ENCODE measurements around the gene TENT4B. TPM values are rescaled to one million over a fixed set of nuclear protein-coding genes. Genes with fewer than 3 reads are reported as not detected.
"Not testable (repeated sequence)": the region's sequence is repeated elsewhere in the genome, so short reads cannot be mapped to it uniquely, and the experiment has no call there.

The TENT4B gene
- total RNA-seq, 1 donor from 2014 or later = 17.3 TPM

GRCh38 chr16:50229149-50229726 is 76.1 kb downstream of the TENT4B start:
- no peak for DNase-seq (ENCODE audit: low read depth)

DNA sequence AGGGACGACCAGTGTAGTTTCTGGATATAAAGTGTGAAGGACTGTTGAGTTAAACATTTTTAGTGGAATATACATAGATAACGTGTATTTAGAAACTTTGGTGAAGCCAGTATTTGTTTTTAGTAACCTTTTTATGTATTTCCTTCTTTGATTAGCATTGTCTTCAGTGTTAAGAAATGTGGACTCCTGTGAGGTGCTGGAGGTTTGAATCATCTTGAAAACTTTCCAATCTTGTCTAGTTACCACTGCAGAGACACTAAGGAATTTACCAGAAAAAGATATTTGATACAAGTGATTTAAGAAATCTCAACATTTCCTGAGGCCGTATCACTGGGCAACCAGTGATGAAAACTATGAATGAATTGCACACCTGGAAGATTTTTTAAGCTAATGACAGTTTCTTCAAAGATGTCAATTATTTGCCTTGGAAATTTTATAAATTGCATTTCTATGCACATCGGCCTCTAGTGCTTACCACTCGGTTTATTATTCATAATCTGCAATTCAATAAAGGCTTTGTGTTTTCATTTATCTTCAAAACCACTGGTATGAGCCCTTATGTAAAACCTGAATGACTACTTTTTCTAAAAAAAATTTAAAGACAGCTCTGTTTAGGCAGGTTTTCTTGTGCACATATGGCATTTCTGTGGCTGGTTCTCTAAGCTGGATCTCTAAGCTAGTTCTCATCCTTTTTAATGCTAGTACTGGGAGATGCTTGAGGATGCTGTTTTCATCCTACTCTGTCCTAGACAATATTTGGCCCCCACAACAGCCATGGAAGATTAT is 81.9 kb downstream of the TENT4B start:
- DNase-seq (ENCODE audit: low read depth) = no peak

DNA sequence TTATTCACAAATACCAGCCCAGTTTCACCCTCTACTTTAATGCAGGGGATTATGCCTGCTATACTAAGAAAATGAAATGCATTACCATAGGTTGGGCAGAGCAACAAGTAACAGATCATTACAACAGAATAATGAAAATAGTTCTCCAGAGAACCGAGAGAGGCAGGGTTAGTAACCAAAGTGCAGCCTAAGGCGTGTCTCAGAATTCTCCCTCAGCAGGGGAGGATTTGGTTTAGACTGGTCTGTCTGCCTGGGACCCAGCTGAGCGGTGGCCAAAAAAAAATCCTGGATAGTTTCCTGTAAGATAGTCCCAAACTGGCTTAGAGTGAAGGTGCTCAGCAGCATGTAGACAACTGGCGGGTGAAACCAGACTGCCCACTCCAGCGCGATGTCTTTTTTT is 82.5 kb downstream of the TENT4B start:
- no peak for DNase-seq (ENCODE audit: low read depth)

GRCh38 chr16:50238314-50238713 is 85.2 kb downstream of the TENT4B start:
- no peak for DNase-seq (ENCODE audit: low read depth)

DNA sequence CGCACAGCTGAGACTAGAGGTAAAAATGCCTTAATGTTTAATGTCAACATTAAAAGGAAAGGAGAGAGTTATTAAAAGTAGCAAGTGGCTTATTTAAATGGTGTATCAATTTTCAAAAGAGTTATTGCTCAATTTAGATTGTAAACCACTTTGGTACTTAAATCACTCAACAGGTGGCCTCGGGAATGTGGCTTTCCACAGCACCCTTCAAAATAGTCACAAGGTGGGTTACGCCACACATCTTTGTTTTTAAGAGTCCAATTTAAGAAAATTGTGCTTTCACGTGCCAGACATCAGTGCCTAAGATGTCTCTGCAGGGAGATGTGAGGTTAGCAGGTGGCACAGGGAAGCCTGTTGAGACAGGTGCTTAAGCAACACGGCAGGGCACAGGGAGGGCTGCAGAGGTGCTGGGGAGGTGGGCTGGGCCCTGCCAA is 85.8 kb downstream of the TENT4B start:
- peak; percentile 24 for DNase-seq (ENCODE audit: low read depth)

DNA sequence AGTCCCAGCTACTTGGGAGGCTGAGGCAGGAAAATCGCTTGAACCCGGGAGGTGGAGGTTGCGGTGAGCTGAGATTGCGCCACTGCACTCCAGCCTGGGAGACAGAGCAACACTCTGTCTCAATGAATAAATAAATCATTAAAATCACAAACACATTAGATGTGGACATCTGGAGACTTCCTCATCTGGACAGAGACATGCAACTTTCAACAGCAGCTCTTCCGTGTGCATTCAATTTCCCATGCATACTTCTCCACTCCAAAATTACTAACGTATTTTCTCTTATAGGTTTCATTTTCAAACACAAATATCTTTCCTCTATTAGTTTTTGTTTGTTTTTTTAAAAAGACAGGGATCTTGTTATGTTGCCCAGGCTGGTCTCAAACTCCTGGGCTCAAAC is 89.9 kb downstream of the TENT4B start:
- not testable (repeated sequence) for DNase-seq (ENCODE audit: low read depth)

GRCh38 chr16:50244140-50244503 is 91.0 kb downstream of the TENT4B start:
- no peak for DNase-seq (ENCODE audit: low read depth)

DNA sequence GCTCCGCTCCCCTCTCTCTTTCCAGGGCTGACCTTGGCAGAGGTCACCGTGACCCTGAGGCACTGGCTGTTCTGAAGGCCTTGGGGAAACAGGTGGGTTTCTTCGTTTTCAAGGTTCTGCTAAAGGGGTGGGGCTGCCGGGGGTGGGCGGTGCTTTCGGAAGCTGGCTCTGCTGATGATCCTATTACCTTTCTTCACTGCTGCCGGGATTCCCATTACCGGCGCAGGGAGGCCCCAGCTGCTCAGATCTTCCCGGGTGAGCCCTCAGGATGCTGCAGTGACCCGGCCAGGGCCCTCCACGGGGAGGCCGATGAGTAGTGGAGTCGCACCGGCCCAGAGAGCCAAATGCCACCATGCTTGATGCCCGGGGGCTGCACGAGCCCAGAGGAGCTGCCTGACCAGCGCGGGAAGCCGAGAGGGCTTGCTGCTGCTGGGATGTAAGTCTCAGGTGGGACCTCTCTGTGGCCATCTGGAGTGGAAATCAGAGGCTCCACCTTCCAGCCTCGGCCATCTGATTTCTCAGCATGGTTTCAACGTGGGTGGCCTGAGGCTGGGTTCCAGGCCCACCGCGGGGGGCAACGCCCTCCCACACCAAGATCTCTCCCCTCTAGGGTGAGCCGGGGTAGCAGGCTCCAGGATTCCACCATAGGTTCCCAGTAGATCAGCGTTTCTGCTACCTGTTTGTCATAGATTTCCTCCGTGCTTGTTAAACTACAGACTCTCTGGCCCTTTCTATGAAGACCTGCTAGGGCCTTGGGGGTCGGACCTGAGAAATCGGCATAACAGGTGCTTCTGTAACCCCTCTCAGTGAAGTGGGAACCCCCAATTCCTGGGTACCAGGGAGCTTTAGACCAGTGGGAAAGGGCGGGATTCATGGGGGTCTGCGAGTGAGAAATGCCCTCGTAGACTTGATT is 91.7 kb downstream of the TENT4B start:
- no peak for DNase-seq (ENCODE audit: low read depth)

DNA sequence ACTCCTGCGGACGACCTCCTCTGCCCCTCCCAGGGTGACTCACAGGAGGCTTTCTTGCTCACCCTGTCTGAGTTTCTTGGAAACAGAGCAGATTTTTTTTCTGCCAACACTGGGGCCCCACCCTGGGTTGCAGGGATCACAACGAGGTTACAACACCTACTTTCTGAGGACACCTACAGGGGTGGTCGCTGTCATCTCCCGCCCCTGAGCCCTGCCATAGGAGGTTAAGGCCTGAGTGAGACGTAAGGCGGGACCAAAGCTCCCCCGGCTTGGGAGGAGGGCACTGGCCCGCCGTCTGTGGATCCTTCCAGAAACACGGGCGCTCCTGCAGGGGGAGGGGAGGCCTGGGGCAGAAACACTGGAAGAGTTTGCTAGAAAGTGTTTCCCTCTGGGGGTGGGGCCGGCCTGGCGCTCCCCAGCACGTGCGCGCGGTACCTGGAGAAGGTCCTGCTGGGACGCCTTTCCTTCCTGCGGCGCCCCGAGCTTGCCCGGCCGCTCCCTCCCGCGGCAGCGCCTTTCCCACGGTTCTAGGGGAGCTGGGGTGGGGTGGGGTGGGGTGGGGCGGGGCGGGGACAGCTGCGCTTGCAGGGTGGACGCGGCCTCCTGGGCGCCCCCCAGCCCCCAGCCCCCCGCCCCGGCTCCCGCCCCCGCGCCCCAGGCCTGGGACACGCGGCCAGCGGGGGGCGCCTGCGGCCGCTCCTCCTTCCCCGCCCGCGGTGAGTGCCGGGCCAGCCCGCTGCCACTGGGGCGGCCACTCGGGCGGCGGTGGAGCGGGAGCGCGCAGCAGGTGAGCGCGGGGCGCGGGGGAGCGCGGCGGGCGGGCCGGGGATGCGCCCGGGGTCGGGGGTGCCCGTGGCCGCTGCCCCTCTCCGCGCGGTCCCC is 92.6 kb downstream of the TENT4B start:
- DNase-seq (ENCODE audit: low read depth) = peak; percentile 28

- DNase-seq (ENCODE audit: low read depth) = no peak
These were observed 93.4 kb downstream of the TENT4B start for GRCh38 chr16:50246299-50247122.

DNA sequence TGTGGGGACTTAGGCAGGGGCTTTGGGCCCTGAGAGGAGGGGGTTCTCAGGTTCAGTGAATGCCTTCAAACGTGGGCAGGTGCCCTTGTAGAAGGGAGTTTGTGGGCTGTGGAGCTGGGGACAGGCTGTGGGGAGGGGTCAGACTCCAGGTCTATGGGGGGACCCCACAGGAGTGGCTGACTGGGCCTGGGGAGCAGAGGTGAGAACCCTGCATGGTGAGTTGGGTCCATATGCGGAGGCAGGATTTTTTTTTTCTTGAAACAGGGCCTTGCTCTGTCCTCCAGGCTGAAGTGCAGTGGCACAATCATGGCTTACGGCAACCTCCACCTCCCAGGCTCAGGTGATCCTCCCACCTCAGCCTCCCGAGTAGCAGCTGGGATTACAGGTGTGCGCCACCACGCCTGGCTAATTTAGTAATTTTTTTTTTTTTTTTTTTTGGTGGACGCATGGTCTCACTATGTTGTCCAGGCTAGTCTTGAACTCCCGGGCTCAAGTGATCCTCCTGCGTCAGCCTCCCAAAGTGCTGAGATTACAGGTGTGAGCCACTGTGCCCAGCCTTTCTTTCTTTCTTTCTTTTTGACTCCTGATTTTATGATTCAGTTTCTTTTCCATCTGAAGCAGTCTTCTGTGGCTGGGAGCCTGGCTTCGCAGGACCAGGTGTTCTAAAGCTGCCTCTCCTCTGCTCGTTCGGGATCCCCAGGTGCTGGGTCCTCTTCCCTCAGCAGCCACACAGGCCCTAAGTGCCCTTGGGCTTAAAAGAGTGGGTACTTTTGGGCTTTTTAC is 94.2 kb downstream of the TENT4B start:
- no peak for DNase-seq (ENCODE audit: low read depth)

DNA sequence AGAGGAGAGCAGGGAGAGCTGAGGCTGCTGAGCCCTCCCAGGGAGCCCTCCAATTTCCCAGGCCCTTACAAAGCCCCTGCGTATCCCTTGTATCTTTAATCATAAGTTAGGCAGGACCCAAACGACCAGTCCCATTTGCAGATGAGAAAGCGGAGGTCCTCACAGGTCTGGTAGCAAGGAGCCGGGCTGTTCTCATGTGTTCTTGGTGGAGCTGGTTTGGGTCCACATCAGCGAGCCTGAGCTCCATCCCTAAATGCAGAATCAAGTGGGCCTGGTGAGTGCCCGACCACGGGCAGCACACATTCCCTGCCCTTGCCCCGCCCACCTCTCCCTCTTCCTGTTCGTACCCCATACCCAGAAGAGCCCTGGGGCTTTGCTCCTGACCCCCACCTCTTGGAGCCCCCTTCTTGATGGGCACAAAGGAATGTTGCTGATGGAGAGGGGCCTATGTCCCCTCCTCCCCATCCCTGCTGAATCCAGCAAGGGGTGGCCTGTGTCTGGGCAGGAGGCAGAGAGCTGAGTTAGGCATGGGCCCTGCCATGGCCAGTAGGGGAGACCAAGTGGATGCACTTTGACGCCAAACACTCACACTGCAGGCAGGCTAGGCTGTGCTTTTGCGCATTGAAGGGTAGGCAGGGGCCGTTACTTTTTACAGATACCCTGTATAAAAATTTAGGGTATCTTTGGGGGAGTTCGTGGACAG is 95.0 kb downstream of the TENT4B start:
- DNase-seq (ENCODE audit: low read depth) = no peak

DNA sequence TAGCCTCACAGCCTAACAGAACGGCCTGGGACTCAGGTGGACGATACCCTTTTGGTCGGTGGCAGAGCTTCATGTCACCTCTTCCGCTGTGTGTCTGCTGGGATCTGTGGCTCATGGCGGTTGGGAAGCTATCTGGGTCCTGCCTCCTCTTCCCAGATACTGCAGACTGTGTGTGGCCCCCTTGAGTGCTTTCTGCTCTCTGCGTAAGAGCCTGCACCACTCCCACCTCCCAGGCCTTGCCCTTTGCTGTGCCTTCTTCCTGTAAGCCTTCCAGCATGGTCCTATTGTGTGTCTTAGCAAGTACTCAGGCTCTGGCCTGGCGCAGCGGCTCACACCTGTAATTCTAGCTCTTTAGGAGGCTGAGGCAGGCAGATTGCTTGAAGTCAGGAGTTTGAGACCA is 95.7 kb downstream of the TENT4B start:
- no peak for DNase-seq (ENCODE audit: low read depth)

DNA sequence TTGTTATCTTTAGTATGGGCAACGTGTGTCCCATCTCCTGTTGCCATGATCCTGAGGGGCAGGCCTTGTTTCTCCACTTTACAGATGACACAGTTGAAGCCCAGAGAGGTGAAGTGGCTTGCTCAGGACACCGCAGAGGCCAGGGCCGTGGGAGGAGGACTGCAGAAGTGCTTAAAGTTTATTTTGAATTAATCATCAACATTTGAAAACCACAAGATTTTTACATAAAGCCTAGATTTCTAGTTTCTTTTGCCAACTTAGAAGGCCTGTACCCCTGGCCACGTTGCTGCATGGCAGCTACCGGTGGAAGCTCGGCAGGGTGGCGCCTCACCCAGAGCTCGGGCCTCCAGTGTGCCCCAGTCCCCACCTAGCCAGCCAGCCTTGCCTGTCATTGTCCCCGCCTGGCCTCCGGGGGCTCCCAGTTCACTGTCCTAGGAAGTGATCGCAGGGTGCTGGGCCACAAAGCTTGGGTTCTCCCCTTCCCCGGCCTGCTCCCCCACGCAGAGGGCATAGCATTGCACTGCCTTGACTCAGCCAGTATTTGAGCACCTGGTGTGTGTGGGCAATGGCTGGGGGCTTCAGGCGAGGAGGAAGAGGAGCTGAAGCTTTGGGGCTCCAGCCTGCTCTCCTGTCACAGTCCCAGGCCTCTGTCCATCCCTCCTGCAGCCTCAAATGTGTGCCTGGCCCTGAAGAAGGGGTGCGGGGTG is 98.4 kb downstream of the TENT4B start:
- peak; percentile 53 for DNase-seq (ENCODE audit: low read depth)

- no peak for DNase-seq (ENCODE audit: low read depth)
These were observed 99.0 kb downstream of the TENT4B start for GRCh38 chr16:50252082-50252611.

DNA sequence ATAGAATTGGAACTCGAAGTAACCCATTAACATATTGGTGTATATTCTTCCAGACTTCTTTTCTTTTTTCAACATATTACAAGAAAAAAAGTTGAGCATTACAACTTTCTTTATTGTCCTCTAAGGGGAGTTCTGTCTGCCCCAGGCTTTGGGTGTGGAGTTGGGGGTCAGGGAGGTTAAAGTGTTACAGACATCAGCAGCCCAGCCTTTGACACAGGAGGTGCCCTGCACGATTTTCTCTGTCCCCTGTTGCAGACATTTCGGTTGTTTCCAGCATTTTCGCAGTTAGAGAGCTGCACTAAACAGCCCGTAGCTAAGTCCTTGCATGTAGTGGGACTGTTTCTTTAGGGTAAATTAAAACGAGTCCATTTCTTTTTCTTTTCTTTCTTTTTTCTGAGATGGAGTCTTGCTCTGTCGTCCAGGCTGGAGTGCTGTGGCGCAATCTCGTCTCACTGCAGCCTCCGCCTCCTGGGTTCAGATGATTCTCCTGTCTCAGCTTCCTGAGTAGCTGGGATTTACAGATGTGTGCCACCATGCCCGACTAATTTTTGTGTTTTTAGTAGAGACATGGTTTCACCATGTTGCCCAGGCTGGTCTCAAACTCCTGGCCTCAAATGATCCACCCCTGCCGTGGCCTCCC is 99.9 kb downstream of the TENT4B start:
- DNase-seq (ENCODE audit: low read depth) = no peak

GRCh38 chr16:50253514-50253910 is 100.4 kb downstream of the TENT4B start:
- DNase-seq (ENCODE audit: low read depth) = no peak
